H1 (cell line): ENCODE data around the gene ARHGEF7. TPM values are rescaled to one million over a fixed set of nuclear protein-coding genes. Genes with fewer than 3 reads are reported as not detected.

Experiments
- CTCF ChIA-PET: fragments of 300-600 bp; sonication (Branson Sonifier 250); formaldehyde crosslinking; loops from one replicate; lab custom pipeline; 2021; ENCODE audit not compliant: partially characterized antibody; lab: Charles Lee
- POLR2A ChIA-PET: fragments of 300-600 bp; sonication (Branson Sonifier 250); formaldehyde crosslinking; loops from one replicate; lab custom pipeline; 2021; ENCODE audit warnings: inconsistent platforms; ENCODE audit not compliant: partially characterized antibody; lab: Charles Lee
- DNase-seq, 2 experiments: peaks; one replicate each; pipeline versions ENCODE4 v3.0.0 to v3.0.0-alpha.2; 2010 to 2022; ENCODE audit warnings: low spot score in 2 of 2, low read depth in 1 of 2, mixed read lengths in 1 of 2
- FAIRE-seq: peaks from 2 replicates; lab custom pipeline; 2011; peaks lifted over from hg19 to GRCh38; lab: Jason Lieb, UNC
- H2AFZ ChIP-seq: 2 replicates; pipeline ENCODE4 v1.8.1; 2012; ENCODE audit warnings: low read length, inconsistent platforms
- H2AK5ac ChIP-seq: 2 replicates; pipeline ENCODE4 v1.6.1; 2013; ENCODE audit warnings: low read depth, low read length
- H2BK120ac ChIP-seq: replicated peaks from 2 replicates; pipeline ENCODE3; 2013; ENCODE audit warnings: low read depth, low read length, inconsistent platforms
- H2BK12ac ChIP-seq: 2 replicates; pipeline ENCODE4 v1.6.1; 2013; ENCODE audit warnings: low read depth, low read length
- H2BK15ac ChIP-seq: 2 replicates; pipeline ENCODE4 v1.6.1; 2013; ENCODE audit warnings: low read length
- H2BK20ac ChIP-seq: 2 replicates; pipeline ENCODE4 v1.6.1; 2013; ENCODE audit warnings: low read length
- H2BK5ac ChIP-seq: 2 replicates; pipeline ENCODE4 v1.6.1; 2013; ENCODE audit warnings: low read depth, low read length
- H3K14ac ChIP-seq: 2 replicates; pipeline ENCODE4 v1.6.1; 2013; ENCODE audit warnings: inconsistent platforms; ENCODE audit not compliant: insufficient read length
- H3K18ac ChIP-seq: 2 replicates; pipeline ENCODE4 v1.6.1; 2013; ENCODE audit warnings: low read length; ENCODE audit errors: extremely low read depth
- H3K23ac ChIP-seq: 2 replicates; pipeline ENCODE4 v1.6.1; 2013; ENCODE audit warnings: inconsistent platforms; ENCODE audit not compliant: insufficient read length
- H3K23me2 ChIP-seq: 2 replicates; pipeline ENCODE4 v1.6.1; 2013; ENCODE audit warnings: low read depth, low read length
- H3K27ac ChIP-seq: 2 replicates; pipeline ENCODE4 v1.6.1; 2011; ENCODE audit warnings: low read depth, low read length, inconsistent platforms
- H3K27me3 ChIP-seq, 4 experiments: replicated peaks in 1 of 4; 1 replicate in 1 of 4; 2 replicates in 3 of 4; pipeline versions ENCODE4 v1.6.1 to v1.8.1; 2011 to 2013; ENCODE audit warnings: low read length in 3 of 4, mild to moderate bottlenecking in 3 of 4, inconsistent platforms in 2 of 4, mixed read lengths in 2 of 4, moderate library complexity in 1 of 4; ENCODE audit not compliant: control insufficient read depth in 3 of 4, insufficient read depth in 3 of 4; ENCODE audit errors: extremely low read depth in 1 of 4
- H3K36me3 ChIP-seq, 4 experiments: 2 replicates each; pipeline versions ENCODE4 v1.6.1 to v1.8.1; 2011 to 2013; ENCODE audit warnings: mild to moderate bottlenecking in 4 of 4, low read length in 3 of 4, moderate library complexity in 2 of 4, control low read depth in 1 of 4, inconsistent platforms in 1 of 4; ENCODE audit not compliant: insufficient read depth in 4 of 4, control insufficient read depth in 2 of 4
- H3K4ac ChIP-seq: replicated peaks from 2 replicates; pipeline ENCODE3; 2013; ENCODE audit warnings: low read length, low read depth, mixed read lengths, inconsistent platforms; ENCODE audit not compliant: insufficient read length
- H3K4me1 ChIP-seq, 4 experiments: replicated peaks in 1 of 4; 1 replicate in 1 of 4; 2 replicates in 3 of 4; pipeline versions ENCODE4 v1.6.1 to v1.8.1; 2011 to 2013; ENCODE audit warnings: low read length in 3 of 4, inconsistent platforms in 2 of 4, mixed read lengths in 1 of 4; ENCODE audit not compliant: insufficient read depth in 4 of 4, control insufficient read depth in 3 of 4
- H3K4me2 ChIP-seq, 2 experiments: 2 replicates each; pipeline versions ENCODE4 v1.6.1 to v1.8.1; 2011 to 2013; ENCODE audit warnings: low read depth in 2 of 2, low read length in 2 of 2, control low read depth in 1 of 2, inconsistent platforms in 1 of 2, mild to moderate bottlenecking in 1 of 2; ENCODE audit not compliant: insufficient read depth in 1 of 2
- H3K4me3 ChIP-seq, 4 experiments: fragments of 200-600, 300-600 bp in 1 of 4; sonication (generic), shearing (Covaris generic), sonication (Bioruptor Twin) in 1 of 4; 2 replicates each; pipeline versions ENCODE4 v1.5.1 to v1.8.1; 2011 to 2016; ENCODE audit warnings: low read length in 4 of 4, low read depth in 3 of 4, control low read depth in 2 of 4, inconsistent platforms in 2 of 4, mild to moderate bottlenecking in 2 of 4, mixed read lengths in 1 of 4, moderate library complexity in 1 of 4; ENCODE audit not compliant: insufficient read depth in 2 of 4; ENCODE audit errors: extremely low read depth in 1 of 4
- H3K56ac ChIP-seq: replicated peaks from 2 replicates; pipeline ENCODE3; 2013; ENCODE audit warnings: low read depth, mild to moderate bottlenecking, mixed read lengths, low read length, inconsistent platforms; ENCODE audit not compliant: insufficient read length
- H3K79me1 ChIP-seq: 2 replicates; pipeline ENCODE4 v1.6.1; 2013; ENCODE audit warnings: low read depth, low read length, control low read depth
- H3K79me2 ChIP-seq, 2 experiments: 2 replicates each; pipeline versions ENCODE4 v1.6.1 to v1.8.1; 2012 to 2013; ENCODE audit warnings: low read length in 2 of 2, mild to moderate bottlenecking in 2 of 2, inconsistent platforms in 1 of 2; ENCODE audit not compliant: insufficient read depth in 2 of 2, control insufficient read depth in 1 of 2
- H3K9ac ChIP-seq, 4 experiments: replicated peaks in 1 of 4; 1 replicate in 1 of 4; 2 replicates in 3 of 4; pipeline versions ENCODE4 v1.6.1 to v1.8.1; 2011 to 2013; ENCODE audit warnings: low read depth in 3 of 4, low read length in 3 of 4, control low read depth in 2 of 4, mild to moderate bottlenecking in 2 of 4, moderate library complexity in 2 of 4, inconsistent platforms in 1 of 4; ENCODE audit errors: extremely low read depth in 1 of 4
- H3K9me3 ChIP-seq, 2 experiments: 2 replicates each; pipeline versions ENCODE4 v1.6.1 to v1.8.1; 2012 to 2013; ENCODE audit warnings: mild to moderate bottlenecking in 2 of 2, moderate library complexity in 2 of 2, control low read depth in 1 of 2, inconsistent platforms in 1 of 2, low read depth in 1 of 2, low read length in 1 of 2, mixed read lengths in 1 of 2; ENCODE audit not compliant: insufficient read depth in 2 of 2
- H4K20me1 ChIP-seq, 2 experiments: replicated peaks in 1 of 2; 2 replicates each; pipeline versions ENCODE3 to v1.8.1; 2011 to 2013; ENCODE audit warnings: inconsistent platforms in 2 of 2, low read length in 2 of 2, mild to moderate bottlenecking in 1 of 2; ENCODE audit not compliant: insufficient read depth in 2 of 2, control insufficient read depth in 1 of 2
- H4K5ac ChIP-seq: 2 replicates; pipeline ENCODE4 v1.6.1; 2013; ENCODE audit warnings: low read length, low read depth, mixed read lengths, inconsistent platforms; ENCODE audit not compliant: insufficient read length
- H4K8ac ChIP-seq: 2 replicates; pipeline ENCODE4 v1.8.0; 2013; ENCODE audit warnings: mild to moderate bottlenecking, moderate library complexity, low read length, inconsistent platforms; ENCODE audit not compliant: insufficient read depth; ENCODE audit errors: extremely low read depth
- H4K91ac ChIP-seq: replicated peaks from 2 replicates; pipeline ENCODE3; 2013; ENCODE audit warnings: low read length, mixed read lengths, inconsistent platforms; ENCODE audit not compliant: insufficient read length
- BRCA1 ChIP-seq: IDR thresholded peaks from 2 replicates; pipeline ENCODE4 v1.6.1; 2012; ENCODE audit warnings: low read depth, low read length, improper control_type of control experiment
- CTBP2 ChIP-seq: IDR thresholded peaks from 2 replicates; pipeline ENCODE4 v1.7.0; 2011; ENCODE audit warnings: borderline replicate concordance, mild to moderate bottlenecking, moderate library complexity, mixed read lengths, low read length; ENCODE audit not compliant: insufficient read depth, insufficient read length
- E2F6 ChIP-seq: IDR thresholded peaks from 2 replicates; pipeline ENCODE4 v1.6.1; 2012; ENCODE audit warnings: inconsistent platforms
- HDAC6 ChIP-seq: IDR thresholded peaks from one replicate; pipeline ENCODE4 v1.7.1; 2012; ENCODE audit warnings: low read depth, mild to moderate bottlenecking, inconsistent platforms, low read length, moderate library complexity
- KDM5A ChIP-seq: fragments of 200-600 bp; IDR thresholded peaks from 2 replicates; pipeline ENCODE4 v1.7.1; 2012; ENCODE audit warnings: mild to moderate bottlenecking, low read length, inconsistent platforms, mixed read lengths
- POLR2AphosphoS5 ChIP-seq: IDR thresholded peaks from 2 replicates; pipeline ENCODE4 v1.6.1; 2011; ENCODE audit warnings: low read depth, low read length
- RFX5 ChIP-seq: IDR thresholded peaks from 2 replicates; pipeline ENCODE4 v1.6.1; 2011; ENCODE audit warnings: low read depth, low read length, improper control_type of control experiment, borderline replicate concordance
- SP1 ChIP-seq: IDR thresholded peaks from 2 replicates; pipeline ENCODE4 v1.6.1; 2011; ENCODE audit warnings: low read depth, low read length
- TCF12 ChIP-seq: IDR thresholded peaks from 2 replicates; pipeline ENCODE4 v1.6.1; 2011; ENCODE audit warnings: low read depth, mild to moderate bottlenecking, low read length
- TEAD4 ChIP-seq: IDR thresholded peaks from 2 replicates; pipeline ENCODE4 v1.6.1; 2012; ENCODE audit warnings: low read depth, low read length, inconsistent platforms, mixed read lengths
- WGBS, 2 experiments: shearing (Covaris generic) in 1 of 2; methylation state at CpG; one replicate each; pipeline versions ENCODE4 v1.1.6 to v1.1.7; 2013 to 2015; ENCODE audit warnings: low lambda C conversion rate in 2 of 2, mixed read lengths in 2 of 2, inconsistent platforms in 1 of 2, low coverage in 1 of 2, missing lambda C conversion rate in 1 of 2; ENCODE audit not compliant: insufficient replicate concordance in 2 of 2, insufficient coverage in 1 of 2, insufficient read length in 1 of 2; ENCODE audit errors: extremely low coverage in 1 of 2, missing lambda C conversion rate in 1 of 2; 5-methylcytosine and 5-hydroxymethylcytosine counted together
- polyA plus RNA-seq, 7 experiments: library from polyadenylated mRNA; depleted of rRNA in 3 of 7; stranded (reverse) in 5 of 7; unstranded in 2 of 7; fragments of >200 nt in 5 of 7; fragments of 200-250 nt in 2 of 7; gene quantifications; 1 replicate in 5 of 7; 2 replicates in 1 of 7; 4 replicates in 1 of 7; pipeline versions ENCODE4 v1.2.1 to v1.2.3, GENCODE V29; 2011 to 2013; ENCODE audit warnings: missing spikeins in 2 of 7, mixed read lengths in 2 of 7
- total RNA-seq: library from RNA; stranded (reverse); fragmentation: NEBNext Ultra II Directional; extraction: Animal tissue kit (Norgen Biotek cat#: 25700); gene quantifications from 2 replicates; pipeline ENCODE4 v1.2.1, GENCODE V29; 2021

The ARHGEF7 gene
- total and polyA plus RNA-seq, 2 of the 8 experiments (the other 6 are each of a cell fraction or from before 2014, with no cell fraction given), result 26.2 to 56.5 TPM

GRCh38 chr13:111123221-111123620, 8.1 kb downstream of the ARHGEF7 start:
- H2BK120ac ChIP-seq, result no peak overlapping the region
- H3K27me3 ChIP-seq, result no peaks in the 10 kb centered on the region; a peak in 1 of 7 replicates
- no peak overlapping the region for H3K18ac ChIP-seq
- no peak overlapping the region for H2BK20ac ChIP-seq
- H3K27ac ChIP-seq, result no peak overlapping the region
- no peak overlapping the region; the same call in 1 of the 2 replicates for H4K8ac ChIP-seq
- no peak overlapping the region for H4K91ac ChIP-seq
- peaks cover 2 to 4% of the 10 kb centered on the region in 2 experiments for H4K20me1 ChIP-seq
- H3K23me2 ChIP-seq, result peaks cover 2% of the 10 kb centered on the region; the same call in 1 of the 2 replicates
- H3K4ac ChIP-seq, result no peak overlapping the region
- no peak overlapping the region for H3K9ac ChIP-seq
- H3K4me2 ChIP-seq, result no peak overlapping the region
- ChIA-PET CTCF (no interaction called here), POLR2A (no interaction called here)
- no peak overlapping the region for H2BK5ac ChIP-seq
- H3K79me2 ChIP-seq, result no peaks in the 10 kb centered on the region
- no peak overlapping the region for H2AK5ac ChIP-seq
- no peaks in the 10 kb centered on the region; a peak in 1 of 7 replicates for H3K4me1 ChIP-seq
- no peak overlapping the region for H2BK12ac ChIP-seq
- FAIRE-seq (no peak), DNase-seq (no peak)
- no peak overlapping the region for H3K14ac ChIP-seq
- H2AFZ ChIP-seq, result no peak overlapping the region
- no peaks in the 10 kb centered on the region for H3K9me3 ChIP-seq
- H3K79me1 ChIP-seq, result no peaks in the 10 kb centered on the region
- 93% methylated on average over 4 of the region's 4 CpGs; no CpG with 5 or more reads in 1 of the 2 experiments for WGBS, 2 experiments
- no peaks in the 10 kb centered on the region for H3K36me3 ChIP-seq
- no peak overlapping the region for H2BK15ac ChIP-seq
- H3K23ac ChIP-seq, result no peak overlapping the region
- H3K56ac ChIP-seq, result no peak overlapping the region
- no peak overlapping the region for H4K5ac ChIP-seq
- H3K4me3 ChIP-seq, result no peak overlapping the region
- TF ChIP-seq CTBP2, result no peak
- TF ChIP-seq HDAC6, result no peak
- TF ChIP-seq E2F6, result no peak
- TF ChIP-seq TEAD4, result no peak
- no peak for TF ChIP-seq RFX5
- no peak for TF ChIP-seq TCF12
- TF ChIP-seq POLR2AphosphoS5, result no peak
- TF ChIP-seq BRCA1, result no peak
- no peak for TF ChIP-seq KDM5A
- TF ChIP-seq SP1, result no peak
